GM19043 (cell line): ENCODE measurements around the gene SBF2.
"Not testable (repeated sequence)": the region's sequence is repeated elsewhere in the genome, so short reads cannot be mapped to it uniquely, and the experiment has no call there.

Experiments
- ATAC-seq: cut with Tn5 transposase; IDR thresholded peaks from one replicate; pipeline ENCODE4 v1.9.1; 2021; ENCODE audit warnings: low read depth; ENCODE audit not compliant: unreplicated experiment

SBF2 gene

GRCh38 chr11:10272132-10272531 is 21.9 kb downstream of the SBF2 start:
- ATAC-seq, result no peak

DNA sequence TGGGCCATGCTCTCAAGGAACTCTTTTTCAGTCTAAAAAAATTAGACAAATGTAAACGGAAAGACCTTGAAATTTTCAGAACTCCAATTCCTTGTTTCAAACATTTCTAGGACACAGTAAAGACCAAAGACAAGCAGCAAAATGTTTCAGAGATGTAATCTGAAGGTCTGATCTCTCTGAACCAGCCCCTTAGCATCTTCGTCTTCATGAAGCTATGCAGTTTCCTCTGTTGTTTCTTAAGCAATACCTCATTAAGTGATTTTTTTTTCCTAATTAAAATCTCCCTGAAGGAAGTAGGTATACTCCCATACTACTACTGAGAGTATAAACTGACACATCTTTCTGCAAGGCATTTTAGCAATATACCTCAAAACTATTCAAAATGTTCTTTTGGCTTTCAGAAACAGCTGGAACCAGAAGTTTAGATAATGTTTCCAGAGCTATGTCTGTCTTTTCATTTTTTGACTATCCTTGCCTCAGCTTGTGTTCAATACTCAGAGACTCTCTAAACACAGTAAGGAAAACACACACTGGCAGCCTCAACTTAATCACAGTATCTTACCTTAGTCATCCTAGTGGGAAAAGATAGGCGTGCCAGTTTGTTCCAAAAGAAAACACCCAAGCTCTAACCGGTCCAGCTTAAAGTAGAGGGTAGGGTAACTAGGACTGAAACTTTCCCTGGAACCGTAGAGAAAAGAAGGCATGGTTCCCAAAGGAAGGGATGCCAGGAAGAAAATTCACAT is 25.1 kb downstream of the SBF2 start:
- no peak for ATAC-seq

DNA sequence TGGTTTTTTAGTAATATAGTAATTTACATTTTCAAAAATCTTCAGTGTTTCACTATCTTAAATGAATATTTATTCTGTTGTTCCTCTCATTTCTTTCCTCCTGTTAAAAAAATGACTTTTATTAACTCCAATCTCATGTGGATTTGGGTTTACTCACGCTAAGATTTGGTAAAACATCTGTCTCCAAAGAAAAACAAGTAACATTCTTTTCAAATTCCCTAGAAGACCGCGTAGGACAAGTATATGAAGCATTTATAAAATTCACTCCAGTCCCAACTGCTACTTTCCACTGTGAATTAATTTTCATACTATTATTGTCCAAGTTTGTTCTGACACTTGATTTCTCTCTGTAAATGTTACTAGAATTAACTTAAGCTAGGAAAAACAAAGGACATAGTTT is 26.2 kb downstream of the SBF2 start:
- no peak for ATAC-seq

- no peak for ATAC-seq
Observed at GRCh38 chr11:10265936-10266335, 28.1 kb downstream of the SBF2 start.

- not testable (repeated sequence) for ATAC-seq
Observed at GRCh38 chr11:10264716-10265115, 29.3 kb downstream of the SBF2 start.

DNA sequence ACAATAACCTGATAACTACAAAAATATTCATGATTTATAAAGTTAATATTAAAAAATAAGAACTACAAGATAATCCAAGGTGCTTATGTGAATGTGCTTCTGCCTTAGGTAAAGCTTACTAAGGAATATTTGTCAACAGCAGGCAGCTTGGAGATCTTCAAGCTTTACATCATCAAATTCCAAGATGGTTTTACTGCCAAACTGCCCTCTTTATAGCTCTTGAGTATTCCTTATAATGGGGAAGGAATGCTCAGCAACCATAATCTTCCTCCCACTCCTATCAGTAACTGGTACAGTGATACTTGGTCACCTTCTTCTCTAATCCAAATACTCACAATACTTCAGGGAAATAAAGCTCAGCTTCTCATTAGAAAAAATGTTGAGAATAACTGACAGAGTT is 30.1 kb downstream of the SBF2 start:
- ATAC-seq, result no peak

- no peak for ATAC-seq
Observed at GRCh38 chr11:10261821-10262220, 32.2 kb downstream of the SBF2 start.

DNA sequence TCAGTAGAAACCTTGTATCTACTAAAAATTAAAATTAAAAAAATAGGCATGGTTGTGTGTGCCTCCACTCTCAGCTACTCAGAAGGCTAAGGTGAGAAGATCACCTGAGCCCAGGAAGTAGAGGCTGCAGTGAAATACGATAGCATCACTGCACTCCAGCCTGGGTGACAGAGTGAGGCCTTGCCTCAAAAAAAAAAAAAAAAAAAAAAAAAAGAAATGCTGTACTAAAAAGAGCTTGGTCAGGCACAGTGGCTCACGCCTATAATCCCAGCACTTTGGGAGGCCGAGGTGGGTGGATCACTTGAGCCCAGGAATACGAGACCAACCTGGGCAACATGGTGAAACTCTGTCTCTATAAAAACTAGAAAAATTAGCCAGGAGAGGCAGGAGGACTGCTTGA is 36.5 kb downstream of the SBF2 start:
- ATAC-seq, result no peak

DNA sequence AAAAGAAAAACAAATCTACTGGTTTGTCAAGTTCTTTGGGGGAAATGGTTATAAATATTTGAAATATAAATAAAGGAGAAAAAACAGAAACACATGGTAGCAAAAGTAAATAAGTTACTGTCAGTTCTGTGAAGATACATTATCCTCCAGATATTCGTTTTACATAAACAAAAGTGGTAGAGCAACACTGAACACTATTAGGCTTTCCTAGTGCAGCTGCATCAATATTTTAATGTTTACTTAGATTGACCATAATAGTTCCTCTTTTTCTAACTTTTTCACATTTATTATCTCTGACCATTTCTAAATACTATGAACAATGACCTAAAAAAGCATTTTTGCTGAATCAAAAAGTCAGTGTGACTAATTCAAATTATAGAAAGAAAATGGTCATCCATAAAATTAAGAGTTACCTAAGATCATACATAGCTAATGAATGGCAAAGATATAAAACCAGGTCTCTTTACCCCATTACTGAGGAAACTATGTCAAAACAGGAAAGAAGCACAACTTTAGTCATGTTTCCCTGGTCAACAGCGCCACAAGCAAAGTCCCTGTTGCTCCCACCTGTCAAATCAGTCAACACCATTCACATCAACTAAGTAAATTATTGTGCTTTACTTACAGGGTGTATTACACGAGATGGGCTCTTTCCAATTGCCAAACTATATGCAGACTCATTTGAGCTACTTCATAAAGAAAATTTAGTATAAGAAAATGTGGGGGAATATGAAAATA is 38.5 kb downstream of the SBF2 start:
- no peak for ATAC-seq

- ATAC-seq, result not testable (repeated sequence)
Observed at GRCh38 chr11:10249448-10250131, 44.4 kb downstream of the SBF2 start.

GRCh38 chr11:10247011-10247410 is 47.0 kb downstream of the SBF2 start:
- no peak for ATAC-seq

DNA sequence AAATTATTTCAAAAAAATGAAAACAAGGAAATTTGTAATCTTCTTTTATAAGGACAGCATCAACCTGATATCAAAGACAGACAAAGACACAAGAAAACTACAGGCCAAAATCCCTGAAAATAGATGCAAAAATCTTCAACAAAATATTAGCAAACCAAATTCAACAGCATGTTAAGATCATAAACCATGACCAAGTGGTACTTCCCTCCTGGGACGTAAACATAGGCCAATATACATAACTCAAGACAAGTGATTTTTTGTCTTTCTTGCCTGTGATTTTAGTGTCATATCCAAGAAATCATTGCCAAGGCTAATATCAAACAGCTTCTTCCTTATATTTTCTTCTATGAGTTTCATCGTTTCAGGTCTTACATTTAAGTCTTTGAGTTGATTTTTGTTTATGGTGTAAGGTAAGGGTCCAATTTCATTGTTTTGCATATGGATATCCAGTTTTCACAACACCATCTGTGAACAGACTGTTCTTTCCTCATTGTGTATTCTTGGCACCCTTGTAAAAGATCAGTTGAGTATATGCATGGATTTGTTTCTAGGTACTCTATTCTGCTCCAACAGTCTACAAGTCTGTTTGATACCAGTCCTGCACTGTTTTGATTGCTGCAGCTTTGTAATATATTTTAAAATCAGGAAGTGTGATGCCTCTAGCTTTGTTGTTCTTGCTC is 50.0 kb downstream of the SBF2 start:
- ATAC-seq, result no peak

DNA sequence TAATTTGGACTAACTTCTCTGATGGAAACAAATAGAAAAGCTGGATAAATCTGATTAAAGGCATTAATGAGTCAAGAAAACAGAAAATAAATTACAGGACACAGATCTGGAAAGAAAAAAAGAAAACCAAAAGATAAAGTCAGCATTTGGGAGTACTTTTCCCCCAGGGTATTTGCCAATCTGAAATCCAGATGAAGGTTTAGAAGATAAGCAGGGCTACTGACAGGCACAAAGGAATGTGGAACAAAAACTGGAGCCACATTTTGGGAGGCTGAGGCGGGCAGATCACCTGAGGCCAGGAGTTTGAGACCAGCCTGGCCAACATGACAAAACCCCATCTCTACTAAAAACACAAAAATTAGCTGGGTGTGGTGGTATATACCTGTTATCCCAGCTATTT is 57.2 kb downstream of the SBF2 start:
- no peak for ATAC-seq

DNA sequence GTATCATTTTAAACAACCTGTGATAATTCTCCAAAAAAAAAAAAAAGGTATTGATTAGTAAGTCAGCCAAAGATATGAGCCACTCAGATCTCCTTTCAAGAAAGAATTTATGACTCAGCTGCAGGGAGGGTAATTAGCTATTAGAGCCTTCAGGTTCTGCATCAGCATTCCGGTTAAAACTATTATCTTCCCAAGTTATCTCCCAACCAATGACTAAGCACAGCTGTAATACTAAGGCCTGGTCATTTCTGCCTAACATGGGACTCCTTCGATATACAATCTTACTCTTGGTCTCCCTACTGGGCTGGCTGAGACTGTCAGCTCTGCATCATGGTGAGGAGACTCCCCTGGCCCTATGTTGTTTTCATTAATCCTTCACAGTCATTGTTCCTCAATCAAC is 60.4 kb downstream of the SBF2 start:
- no peak for ATAC-seq

DNA sequence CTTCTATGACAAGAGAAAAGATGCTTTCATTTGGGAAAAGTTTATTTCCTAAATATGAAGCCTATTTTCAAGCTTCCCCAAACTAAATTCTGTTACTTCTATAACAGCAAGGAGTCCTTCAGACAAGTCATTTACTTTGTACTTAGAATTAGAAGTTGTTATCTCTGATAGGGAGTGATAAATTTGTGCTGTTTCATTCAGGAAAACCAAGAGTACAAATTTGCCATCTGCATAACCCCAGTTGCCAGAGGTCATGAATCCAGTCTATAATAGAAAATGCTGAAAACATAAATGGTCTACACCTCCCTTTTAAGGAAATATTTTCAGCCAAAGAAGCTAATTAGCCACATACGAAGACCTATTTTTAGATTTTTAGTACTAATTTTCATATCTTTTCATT is 61.3 kb downstream of the SBF2 start:
- no peak for ATAC-seq

DNA sequence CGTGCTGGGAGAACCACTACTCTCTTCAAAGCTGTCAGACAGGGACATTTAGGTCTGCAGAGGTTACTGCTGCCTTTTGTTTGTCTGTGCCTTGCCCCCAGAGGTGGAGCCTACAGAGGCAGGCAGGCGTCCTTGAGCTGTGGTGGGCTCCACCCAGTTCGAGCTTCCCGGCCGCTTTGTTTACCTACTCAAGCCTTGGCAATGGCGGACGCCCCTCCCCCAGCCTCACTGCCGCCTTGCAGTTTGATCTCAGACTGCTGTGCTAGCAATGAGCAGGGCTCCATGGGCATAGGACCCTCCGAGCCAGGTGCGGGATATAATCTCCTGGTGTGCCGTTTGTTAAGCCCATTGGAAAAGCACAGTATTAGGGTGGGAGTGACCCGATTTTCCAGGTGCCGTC is 62.2 kb downstream of the SBF2 start:
- not testable (repeated sequence) for ATAC-seq

- no peak for ATAC-seq
Observed at GRCh38 chr11:10225553-10225952, 68.5 kb downstream of the SBF2 start.

DNA sequence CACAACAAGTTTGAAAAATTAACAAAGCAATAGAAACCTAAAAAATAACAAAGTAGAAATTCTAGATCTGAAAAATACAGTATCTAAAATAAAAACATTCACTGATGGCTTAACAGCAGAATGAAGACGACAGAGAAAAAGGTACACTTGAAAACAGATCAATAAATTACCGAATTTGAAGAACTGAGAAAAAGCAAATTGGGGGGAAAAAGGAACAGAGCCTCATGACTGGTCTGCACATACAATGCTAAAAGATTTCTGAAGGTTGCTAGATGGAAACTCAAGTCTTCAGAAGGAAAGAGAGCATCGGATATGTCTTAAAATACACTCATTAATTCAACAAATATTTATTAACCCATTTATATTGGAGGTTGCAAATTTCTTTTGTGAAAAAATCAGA is 71.6 kb downstream of the SBF2 start:
- ATAC-seq, result no peak

- no peak for ATAC-seq
Observed at GRCh38 chr11:10221342-10221741, 72.7 kb downstream of the SBF2 start.

DNA sequence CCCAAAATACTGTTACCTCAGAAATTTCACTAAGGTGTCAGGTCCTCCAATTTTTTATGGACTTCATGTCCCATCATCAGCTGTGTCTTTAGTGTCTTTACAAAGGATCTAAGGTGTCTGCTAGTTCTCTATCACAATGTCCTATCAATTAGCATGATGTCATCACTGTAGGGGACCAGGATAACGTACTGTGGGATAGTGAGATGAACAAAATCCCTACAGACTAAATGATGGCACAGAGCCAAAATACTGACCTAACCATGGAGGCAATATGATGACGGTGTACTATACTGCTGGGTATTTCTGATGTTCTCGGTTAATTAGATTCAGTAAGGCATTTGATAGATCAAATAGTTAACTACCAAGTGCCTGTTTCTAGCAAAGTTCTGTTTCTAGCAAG is 82.5 kb downstream of the SBF2 start:
- no peak for ATAC-seq

- no peak for ATAC-seq
Observed at GRCh38 chr11:10209326-10209725, 84.7 kb downstream of the SBF2 start.
